HG03103 (cell line): Measurements from ENCODE around the gene CERK.

Experiments used
- ATAC-seq: cut with Tn5 transposase; IDR thresholded peaks from one replicate; pipeline ENCODE4 v1.9.1; 2021; ENCODE audit warnings: low read depth; ENCODE audit not compliant: unreplicated experiment

The CERK gene

DNA sequence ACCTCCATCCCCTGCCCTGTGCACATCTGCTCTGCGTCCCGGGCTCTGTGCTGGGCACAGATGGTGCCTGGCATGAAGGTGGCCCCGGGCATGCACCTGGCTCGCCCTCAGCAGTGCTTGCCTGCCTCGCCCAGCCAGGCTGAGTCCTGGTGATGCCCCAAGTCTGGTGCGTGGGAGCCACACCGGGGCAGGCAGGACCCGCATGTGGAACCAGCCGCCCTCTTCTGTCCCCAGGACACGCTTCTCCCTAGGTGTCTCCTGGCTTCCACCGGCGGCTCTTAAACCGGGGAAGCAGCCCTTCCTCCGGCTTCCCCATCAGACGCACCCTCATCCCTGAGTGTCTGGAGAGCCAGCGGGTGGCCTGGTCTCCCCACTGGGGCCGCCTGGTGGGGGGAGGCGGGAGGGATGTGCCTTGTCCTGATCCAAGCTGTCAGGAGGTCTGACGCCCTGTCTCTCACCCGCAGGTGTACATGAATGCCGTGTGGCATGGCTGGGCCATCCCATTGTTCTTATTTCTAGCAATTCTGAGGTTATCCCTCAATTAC is 72.8 kb downstream of the CERK start:
- ATAC-seq = no peak

DNA sequence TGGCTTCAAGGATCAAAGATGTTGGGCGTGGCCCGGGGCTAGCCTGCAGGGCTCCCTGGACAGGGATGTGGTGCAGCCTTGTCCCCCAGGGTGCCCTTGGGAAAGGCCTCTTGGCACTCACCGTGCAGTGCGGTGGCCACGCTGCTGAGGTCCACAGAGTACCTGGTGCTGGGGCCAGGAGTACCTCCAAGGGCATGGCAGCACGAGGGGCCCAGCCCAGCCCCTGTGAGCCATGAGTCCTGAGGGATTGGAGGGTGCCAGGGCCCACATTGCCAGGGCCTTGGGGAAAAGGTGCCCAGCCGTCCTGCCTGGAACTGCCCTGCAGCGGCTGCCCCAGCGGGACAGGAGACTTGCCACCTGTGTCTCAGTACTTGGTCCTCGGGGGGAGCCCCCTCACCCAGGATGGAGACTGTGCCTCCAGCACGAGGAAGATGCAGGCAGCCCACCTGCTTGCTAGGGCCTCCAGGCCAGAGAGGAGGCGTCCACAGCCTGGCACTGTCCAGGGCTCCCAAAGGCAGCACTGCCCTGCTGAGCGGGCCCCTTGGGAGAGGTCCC is 73.7 kb downstream of the CERK start:
- no peak for ATAC-seq

DNA sequence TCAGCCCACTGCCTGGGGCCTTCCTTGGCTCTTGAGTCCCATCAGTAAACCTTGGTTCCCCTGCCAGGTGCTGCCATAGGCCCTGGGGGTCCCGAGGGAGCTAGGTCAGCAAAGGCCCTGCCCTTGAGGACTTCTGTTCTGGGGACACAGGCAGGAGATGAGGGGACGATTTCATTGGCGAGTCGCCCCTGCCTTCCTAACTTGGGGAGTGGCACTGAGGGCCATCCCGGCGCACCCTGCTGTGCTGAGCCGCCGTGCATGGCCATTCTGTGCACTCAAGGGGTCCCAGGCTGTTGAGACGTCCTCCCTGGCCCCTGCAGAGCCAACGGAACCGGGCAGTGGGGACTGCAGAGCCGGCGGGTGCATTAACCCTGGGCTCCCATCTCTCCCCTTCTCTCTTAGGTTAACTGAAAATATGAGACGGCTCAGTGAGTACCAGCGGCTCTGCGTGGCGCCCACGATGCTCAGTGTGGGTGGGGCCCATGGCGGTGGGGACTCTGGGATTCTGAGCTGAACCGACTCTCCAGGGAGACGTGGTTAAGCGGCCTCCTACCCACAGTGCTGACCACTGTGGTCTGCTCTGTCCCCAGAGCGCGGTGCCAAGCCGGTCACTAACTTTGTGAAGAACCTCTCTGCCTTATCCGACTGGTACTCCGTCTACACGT is 74.5 kb downstream of the CERK start:
- no peak for ATAC-seq

DNA sequence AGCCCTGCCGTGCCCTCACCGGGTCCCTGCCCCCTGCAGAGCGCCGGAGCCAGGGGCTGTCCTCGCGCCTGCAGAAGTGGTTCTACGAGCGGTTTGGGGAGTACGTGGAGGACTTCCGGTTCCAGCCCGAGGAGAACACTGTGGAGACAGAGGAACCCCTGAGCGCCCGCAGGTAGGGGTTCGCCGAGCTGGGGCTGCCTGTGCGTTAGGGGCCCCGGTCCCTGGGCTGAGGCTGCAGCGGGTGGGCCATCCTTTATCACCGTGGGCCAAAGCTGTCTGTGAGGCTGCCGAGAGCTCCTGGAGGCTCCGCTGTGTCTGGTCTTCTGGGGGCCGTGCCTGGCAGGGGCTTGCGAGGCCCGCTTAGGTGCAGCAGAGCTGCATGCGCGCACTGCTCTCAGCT is 75.1 kb downstream of the CERK start:
- ATAC-seq = no peak

DNA sequence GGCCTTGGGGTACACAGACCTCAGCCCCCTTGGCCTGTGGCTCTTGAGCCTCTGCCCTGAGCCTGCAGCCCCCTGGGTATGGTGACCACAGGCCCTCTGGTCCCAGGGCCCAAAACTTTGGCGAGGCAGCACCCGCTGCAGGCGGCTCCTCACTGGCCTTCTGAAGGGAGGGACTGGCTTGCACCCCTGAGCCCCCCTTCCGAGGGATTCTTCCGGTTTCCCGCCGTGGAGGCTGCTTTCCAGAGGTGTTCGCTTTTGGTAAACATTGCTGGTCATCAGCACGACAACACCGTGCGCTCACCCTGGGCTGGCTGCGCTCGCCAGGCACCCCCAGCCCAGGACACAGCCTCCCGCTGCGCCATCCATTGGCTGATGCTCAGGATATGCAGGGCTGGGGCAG is 75.8 kb downstream of the CERK start:
- no peak for ATAC-seq

DNA sequence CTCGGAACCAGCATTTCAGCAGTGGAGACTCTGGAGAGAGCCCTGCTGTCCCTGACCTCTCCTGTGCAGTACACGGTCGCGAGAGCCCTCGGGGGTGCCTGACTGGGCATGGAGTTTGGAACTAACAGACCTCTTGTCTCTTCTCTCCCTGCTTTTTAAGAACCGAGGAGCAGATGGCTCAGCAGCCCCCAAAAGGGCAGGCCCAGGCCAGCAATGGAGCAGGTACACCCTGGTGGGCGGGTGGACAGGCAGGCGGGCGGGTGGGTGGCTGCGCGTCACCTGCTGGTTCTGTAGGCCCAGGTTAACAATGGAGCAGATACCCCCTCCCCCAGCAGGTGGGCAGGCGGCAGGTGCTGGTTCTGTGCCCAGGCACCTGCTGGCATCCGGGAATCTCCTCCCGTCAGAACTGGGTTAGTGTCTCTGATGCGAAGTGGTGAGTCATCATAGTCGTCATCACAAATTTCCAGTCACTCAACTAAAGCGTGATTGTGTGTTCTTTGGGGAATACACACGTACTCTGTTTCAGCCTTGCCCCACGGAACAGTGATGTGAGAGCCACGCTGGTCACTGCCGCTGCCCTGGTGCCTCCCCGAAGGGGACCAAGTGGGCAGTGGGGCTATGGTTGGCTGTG is 76.7 kb downstream of the CERK start:
- ATAC-seq = no peak

DNA sequence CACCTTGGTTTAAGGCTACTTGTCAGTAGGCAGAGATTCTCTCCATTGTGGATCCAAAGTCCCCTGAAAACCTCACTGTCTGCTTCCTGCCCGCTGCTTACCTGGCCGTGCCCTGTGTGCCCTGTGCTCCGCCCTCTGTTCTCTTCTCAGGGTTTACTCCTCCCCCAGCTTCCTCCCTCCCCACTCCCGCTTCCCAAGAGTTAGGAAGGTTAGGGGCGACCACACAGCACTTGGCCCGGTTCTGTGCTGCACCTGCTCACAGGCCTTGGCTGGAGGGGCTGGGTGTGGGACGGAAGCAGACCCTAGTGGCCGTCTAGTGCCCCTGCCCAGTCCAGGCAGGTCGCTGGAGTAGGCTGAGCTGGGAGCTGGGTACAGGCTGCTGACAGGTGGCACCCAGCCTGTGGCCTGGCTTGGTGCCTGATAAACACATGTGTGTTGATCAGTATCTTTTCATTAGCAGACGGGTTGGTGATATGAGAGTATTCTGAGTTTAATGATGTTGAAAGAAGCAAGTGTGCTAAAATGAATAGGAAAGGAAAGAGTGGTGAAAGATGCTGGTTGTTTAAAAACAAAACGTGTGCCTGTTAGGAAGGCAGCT is 77.3 kb downstream of the CERK start:
- ATAC-seq = no peak

DNA sequence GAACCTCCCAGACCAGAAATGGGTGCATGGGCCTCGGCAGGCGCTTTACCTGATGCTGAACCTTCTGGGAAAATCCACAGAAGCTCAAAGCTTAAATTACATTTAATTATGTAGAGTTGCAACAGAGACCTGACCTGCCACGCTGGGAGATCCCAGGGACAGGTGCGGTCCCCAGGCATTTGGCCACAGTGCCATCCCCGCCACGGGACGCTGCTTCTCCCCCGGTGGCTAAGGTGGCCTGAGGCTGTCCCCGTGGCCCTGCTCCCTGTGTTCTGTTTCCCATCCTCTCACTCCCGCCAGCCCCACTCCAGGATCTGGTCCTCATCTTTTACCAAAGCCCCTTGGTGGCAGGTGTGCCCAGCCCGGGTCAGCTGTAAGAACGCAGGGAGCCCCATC is 78.3 kb downstream of the CERK start:
- no peak for ATAC-seq

DNA sequence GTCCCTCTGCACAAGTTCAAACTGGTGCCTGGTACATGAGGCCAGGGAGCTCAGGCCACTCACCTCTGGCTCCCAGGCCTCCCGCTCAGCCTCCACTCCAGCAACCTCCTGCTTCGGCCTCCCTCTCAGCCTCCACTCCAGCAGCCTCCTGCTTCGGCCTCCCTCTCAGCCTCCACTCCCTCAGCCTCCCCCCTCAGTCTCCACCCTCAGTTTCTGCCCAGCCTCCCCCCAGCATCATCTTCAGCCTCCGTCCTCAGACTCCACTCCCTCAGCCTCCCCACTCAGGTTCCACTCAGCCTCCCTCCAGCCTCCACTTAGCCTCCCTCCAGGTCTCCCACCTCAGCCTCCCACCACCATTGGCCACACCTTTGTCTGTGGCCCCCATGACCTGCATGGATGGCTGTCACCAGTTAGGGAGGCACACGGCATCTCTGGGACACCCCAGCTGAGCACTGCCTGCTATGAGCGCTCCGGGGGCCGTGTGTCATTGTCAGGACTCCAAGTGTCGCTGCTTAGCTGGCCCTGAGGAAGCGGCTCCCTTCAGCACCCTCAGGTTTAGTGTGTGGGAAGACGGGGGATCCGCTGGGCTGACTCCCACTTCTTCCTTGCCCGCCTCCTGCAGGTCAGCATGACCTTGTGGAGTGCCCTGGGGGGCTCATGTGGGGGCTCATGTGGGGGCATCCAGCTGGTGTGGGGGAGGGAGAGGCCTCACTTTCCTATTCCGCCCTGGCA is 78.8 kb downstream of the CERK start:
- ATAC-seq = no peak

DNA sequence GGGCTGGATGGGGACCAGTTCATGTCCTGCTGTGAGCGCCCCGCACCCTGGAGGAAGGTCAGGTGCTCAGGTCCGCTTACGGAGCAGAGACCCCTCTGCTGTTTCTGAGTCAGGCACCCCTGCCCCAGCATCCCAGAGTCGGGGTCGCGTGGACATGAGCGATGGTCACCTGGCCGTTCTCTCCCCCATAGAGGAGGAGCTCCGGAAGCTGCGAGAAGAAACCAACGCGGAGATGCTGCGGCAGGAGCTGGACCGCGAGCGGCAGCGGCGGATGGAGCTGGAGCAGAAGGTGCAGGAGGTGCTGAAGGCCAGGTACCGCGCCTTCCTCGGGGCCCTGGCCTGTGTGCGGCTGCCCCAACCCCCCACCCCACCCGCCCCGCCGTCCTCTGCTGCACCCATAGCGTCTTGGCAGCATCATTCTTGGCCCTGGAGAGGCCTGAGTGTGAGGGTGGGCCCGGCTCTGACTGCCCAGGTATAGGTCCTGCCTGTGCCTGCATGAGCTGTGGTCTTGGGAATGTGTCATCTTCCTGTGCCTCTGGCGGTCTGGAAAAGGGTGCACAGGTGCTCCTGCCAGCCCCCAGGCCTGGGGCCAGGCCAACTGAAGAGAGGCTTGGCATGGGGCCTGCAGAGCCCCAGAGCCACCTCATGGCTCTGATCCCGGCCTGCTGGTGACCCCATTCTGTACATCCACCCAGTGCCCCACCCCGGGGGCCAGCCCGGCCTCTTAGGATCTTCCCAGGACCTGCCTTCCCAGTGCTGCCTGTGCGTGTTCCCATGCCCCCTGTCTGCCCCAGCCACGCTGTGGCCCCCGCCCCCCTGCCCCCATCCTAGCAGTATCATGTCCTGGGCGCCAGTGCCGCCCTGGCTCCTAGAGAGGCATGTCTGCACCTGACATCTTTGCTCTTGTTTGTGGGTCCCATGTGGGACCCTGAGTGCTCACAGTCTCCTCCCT is 79.8 kb downstream of the CERK start:
- no peak for ATAC-seq

DNA sequence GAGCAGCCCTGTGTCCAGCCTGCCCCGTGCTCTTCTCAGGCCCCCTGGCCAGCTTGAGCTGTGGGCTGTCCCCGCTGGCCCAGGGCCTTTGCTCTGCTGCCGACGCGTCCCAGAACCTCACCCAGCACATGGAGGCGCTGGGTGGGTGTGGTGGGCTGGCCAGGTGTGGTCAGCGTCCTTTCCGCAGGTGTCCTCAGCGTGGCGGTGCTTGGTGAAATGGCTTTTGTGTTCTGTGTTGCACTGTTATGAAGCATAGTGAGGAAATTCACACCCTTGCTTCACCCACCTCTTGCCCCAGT is 80.4 kb downstream of the CERK start:
- no peak for ATAC-seq

DNA sequence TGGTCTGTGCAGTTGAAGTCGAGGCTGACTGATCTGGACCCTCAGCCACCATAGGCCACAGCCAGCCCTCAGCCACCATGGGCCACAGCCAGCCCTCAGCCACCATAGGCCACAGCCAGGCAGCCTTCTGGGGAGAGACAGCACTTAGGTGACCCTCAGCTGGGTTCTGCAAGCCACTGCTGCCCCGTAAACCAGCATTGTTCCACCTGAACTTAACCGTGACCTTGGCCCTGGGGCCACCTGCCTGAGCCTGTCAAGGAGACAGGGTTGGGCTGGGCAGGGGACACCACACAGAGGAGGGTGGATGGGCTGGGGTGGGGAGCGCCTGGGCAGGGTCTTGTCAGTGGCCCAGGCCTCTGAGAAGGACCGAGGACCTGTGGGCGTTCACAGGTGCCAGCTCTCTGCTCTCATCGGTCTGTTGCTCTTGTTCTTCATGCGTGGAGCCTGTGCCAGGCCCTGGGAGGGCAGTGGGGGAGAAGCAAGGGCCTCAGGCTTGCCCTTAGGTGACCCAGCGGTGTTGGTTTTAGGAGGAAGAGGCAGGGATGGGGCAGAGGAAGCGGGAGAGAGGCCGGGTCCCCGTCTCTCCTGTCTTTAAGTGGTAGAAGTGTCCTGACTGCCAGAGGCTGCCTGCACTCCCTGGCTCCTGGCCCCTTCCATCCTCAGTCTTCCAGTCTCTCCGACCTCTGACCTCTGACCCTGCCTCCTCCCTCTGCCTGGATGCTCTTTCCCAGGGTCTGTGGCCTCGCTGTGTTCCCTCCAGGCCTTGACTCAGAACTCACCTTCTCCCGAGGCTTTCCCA is 81.0 kb downstream of the CERK start:
- no peak for ATAC-seq

DNA sequence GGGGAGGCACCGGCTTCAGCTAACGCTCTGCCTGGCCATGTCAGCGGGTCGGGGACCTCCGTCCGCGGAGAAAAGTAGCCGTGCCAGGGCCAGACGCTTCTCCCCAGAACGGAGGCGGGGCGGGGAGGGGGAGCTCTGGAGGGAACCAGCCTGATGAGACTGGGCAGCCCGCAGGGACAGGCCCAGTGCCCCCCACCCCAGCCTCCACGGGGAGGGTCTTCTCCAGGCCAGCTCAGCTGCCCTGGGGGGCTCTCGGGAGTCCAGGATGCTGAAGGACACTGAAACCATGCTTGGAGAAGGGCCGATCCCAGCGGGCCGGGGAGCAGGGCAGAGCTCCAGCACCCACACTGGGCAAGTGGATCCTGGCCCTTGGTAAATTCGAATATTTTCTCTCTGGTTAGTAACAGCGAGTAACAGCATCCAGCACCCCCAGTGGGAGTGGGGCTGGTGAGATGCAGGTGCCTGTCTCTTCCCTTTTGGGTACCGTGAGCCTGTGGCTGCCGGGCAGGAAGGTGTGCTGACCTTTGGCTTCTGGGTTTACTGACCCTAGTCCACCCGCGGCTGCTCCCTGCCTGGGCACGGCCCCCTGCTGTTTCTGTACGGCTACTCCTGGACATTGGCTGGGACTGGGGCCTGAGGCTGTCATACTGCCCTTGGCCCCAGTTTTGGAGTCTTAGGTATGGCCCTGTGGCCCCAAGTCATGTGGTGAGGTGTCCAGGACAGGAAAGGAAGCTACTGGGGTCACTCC is 82.0 kb downstream of the CERK start:
- no peak for ATAC-seq

DNA sequence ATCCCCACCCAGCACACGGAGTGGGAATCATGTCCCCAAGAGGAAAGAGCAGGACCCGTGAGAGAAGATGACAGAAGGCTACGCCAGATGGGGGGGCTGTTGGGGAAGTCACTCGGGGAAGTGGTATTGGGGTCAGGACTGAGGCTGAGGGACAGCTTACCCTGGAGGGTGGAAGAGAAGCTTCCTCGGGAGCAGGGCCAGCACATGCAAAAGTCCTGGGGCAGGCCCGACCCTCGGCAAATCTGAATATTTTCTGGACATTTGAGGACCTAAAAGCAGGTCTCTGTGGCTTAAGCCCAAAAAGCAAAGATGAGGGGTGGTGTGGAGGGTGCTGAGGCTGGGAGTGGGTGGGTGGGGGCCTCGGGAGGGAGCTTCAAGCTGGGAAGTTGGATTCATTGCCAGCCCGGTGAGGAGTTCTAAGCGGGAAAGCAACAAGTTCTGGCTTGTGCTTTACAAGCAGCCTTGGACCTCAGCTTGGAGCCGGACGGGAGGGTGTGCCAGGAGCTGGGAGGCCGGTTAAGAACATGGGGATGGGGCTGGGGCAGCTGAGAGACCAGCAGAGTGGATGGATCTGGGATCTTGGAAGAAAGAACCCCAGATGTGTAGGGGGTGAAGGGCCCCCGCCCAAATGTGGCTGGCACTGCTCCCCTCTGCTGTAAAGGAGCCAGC is 83.0 kb downstream of the CERK start:
- ATAC-seq = no peak

DNA sequence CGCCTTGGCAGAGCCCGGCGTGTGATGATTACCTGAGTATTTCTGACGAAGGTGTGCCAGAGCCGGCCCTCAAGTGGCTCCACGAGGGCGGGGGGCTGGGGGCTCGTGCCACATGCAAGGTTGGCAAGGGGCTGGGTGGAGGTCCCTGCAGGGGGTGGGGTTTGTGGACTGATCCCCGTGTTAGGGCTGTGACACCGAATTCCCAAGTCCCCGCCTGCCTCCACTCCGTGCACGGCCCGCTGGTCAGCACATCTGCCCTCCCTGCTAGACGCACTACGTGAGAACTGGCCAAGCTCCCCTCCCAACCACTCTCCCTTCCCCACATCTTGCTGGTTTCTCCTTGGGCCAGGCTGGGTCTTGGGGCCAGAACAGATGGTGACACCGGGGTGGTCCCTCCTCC is 83.6 kb downstream of the CERK start:
- ATAC-seq = no peak

DNA sequence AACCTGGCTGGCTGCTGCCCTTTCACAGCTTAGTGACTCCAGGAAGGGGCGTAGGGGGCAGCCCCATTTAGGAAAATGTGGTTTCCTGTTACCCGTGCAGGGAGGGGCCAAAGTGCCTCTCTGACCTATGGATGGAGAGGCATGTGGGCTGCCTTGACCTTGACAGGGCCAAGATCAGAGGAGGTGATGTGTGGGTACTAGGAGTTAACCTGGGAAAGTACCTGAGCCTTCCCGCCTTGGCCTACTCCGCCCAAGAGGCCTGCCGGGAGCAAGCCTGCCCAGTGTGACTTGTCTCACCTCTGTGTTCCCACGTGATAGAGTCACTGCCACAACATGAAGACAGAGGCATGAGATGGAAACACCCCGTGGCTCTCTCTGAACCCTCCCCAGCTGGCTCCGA is 84.5 kb downstream of the CERK start:
- no peak for ATAC-seq

DNA sequence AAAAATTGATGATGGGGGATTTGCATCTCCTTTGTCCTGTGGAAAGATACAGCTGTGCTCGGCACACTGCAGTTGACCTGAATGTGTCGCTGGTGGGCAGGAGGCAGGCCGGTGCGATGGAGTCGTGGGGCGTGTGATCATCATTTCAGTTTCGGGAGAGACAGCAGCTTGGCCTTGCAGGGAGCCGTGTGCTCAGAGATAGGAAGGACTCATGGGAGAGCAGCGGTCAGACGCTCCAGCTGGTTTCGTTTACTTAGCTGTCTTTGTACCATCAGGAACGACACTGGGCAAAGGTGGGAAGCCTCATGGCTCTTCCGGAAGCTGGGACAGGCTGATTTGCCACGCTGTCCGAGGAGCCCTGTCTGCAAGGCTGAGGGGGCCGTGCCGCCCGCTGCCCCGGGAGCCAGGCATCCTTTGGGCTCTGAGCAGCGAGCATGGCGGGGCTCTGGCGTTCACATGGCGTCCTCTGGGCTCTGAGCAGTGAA is 85.2 kb downstream of the CERK start:
- no peak for ATAC-seq
